ENCODE data around the gene CNTNAP2. TPM values are rescaled to one million over a fixed set of nuclear protein-coding genes. Genes with fewer than 3 reads are reported as not detected.
"Not testable (repeated sequence)": the region's sequence is repeated elsewhere in the genome, so short reads cannot be mapped to it uniquely, and the experiment has no call there.

CNTNAP2 gene
- total RNA-seq, 1 donor from 2014 or later, result not detected

DNA sequence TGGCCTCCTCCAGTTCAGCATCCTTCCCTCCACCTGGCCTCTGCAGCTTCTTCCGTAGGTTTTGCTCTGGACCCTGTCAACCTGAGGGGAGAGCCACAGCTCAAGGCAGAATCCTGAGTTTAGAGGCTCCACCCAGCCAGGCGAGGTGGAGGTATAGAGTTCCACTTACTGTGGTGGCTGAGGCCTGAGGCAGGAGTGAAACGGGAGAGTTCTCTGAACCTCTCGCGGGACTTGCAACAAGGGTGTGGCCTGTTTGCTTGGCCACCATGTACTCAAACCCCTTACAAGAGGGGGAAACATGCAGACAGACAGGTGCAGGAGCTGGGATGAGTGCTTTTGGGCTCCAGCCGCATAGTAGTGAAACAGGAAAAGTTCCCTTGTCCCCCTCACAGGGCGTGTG lies 2320.0 kb downstream of the CNTNAP2 start:
- intact Hi-C loops (cut with micrococcal nuclease), result no loop called here
- Mint-ChIP-seq H3K9me3 (no peaks in the 10 kb centered on the region), H3K4me3 (no peak overlapping the region), H3K27me3 (ENCODE audit: insufficient read depth) (peaks cover 6% of the 10 kb centered on the region), H3K4me1 (ENCODE audit: low read depth) (no peaks in the 10 kb centered on the region), H3K27ac (no peak overlapping the region), H3K36me3 (ENCODE audit: low read depth) (no peaks in the 10 kb centered on the region)
- no peak for DNase-seq (ENCODE audit: low spot score)

- H3K27ac Mint-ChIP-seq, result no peak overlapping the region
- peaks cover 7% of the 10 kb centered on the region for H3K27me3 Mint-ChIP-seq (ENCODE audit: insufficient read depth)
- DNase-seq (ENCODE audit: low spot score), result no peak
- H3K4me3 Mint-ChIP-seq, result no peak overlapping the region
- H3K9me3 Mint-ChIP-seq, result no peaks in the 10 kb centered on the region
- intact Hi-C loops (cut with micrococcal nuclease), result no loop called here
- no peaks in the 10 kb centered on the region for H3K36me3 Mint-ChIP-seq (ENCODE audit: low read depth)
- H3K4me1 Mint-ChIP-seq (ENCODE audit: low read depth), result no peaks in the 10 kb centered on the region
Measured at GRCh38 chr7:148437043-148437442, 2320.4 kb downstream of the CNTNAP2 start.

GRCh38 chr7:148442141-148442655 lies 2325.6 kb downstream of the CNTNAP2 start:
- Mint-ChIP-seq H3K4me3 (no peak overlapping the region), H3K9me3 (peaks cover 5% of the 10 kb centered on the region), H3K27me3 (ENCODE audit: insufficient read depth) (peaks cover 3% of the 10 kb centered on the region), H3K27ac (no peak overlapping the region), H3K4me1 (ENCODE audit: low read depth) (peaks cover 7% of the 10 kb centered on the region), H3K36me3 (ENCODE audit: low read depth) (no peaks in the 10 kb centered on the region)
- intact Hi-C loops (cut with micrococcal nuclease), result no loop called here
- no peak for DNase-seq (ENCODE audit: low spot score)

GRCh38 chr7:148442933-148443332 lies 2326.3 kb downstream of the CNTNAP2 start:
- Mint-ChIP-seq H3K27ac (no peak overlapping the region), H3K36me3 (ENCODE audit: low read depth) (no peaks in the 10 kb centered on the region), H3K4me1 (ENCODE audit: low read depth) (peaks cover 12% of the 10 kb centered on the region), H3K4me3 (no peak overlapping the region), H3K27me3 (ENCODE audit: insufficient read depth) (peaks cover 3% of the 10 kb centered on the region), H3K9me3 (peaks cover 5% of the 10 kb centered on the region)
- intact Hi-C loops (cut with micrococcal nuclease), result no loop called here
- DNase-seq (ENCODE audit: low spot score), result no peak

- H3K27me3 Mint-ChIP-seq (ENCODE audit: insufficient read depth), result peaks cover 3% of the 10 kb centered on the region
- H3K9me3 Mint-ChIP-seq, result peaks cover 5% of the 10 kb centered on the region
- H3K27ac Mint-ChIP-seq, result no peak overlapping the region
- no peak overlapping the region for H3K4me3 Mint-ChIP-seq
- DNase-seq (ENCODE audit: low spot score), result no peak
- H3K36me3 Mint-ChIP-seq (ENCODE audit: low read depth), result no peaks in the 10 kb centered on the region
- intact Hi-C loops (cut with micrococcal nuclease), result no loop called here
- peaks cover 12% of the 10 kb centered on the region for H3K4me1 Mint-ChIP-seq (ENCODE audit: low read depth)
Measured at GRCh38 chr7:148445260-148446044, 2328.9 kb downstream of the CNTNAP2 start.

DNA sequence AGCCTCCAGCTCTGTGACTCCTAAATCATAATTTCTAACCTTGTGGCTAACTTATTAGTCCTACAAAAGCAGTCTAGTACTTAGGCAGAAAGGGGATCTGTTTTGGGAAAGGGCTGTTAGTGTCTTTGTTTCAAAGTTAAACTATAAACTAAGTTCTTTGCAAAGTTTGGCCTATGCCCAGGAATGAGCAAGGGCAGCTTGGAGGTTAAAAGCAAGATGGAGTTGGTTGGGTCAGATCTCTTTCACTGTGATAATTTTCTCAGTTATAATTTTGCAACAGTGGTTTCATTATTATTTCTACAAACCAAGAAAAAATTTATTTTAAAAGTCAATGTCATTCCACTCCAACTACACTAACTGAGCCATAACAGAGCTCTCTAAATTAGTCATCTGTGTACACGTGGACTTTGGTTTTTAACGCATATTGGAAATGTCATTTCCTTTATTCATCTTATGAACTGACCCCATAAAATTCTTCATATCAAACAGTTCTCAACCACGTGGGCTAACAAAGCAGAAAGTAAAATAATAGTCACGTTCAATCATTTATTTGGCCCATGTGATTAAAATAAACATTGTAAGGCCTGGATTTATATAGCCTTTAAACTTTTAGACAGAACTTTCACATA lies 2330.7 kb downstream of the CNTNAP2 start:
- intact Hi-C loops (cut with micrococcal nuclease), result no loop called here
- Mint-ChIP-seq H3K36me3 (ENCODE audit: low read depth) (no peaks in the 10 kb centered on the region), H3K9me3 (peaks cover 5% of the 10 kb centered on the region), H3K4me1 (ENCODE audit: low read depth) (peaks cover 12% of the 10 kb centered on the region), H3K27me3 (ENCODE audit: insufficient read depth) (no peaks in the 10 kb centered on the region), H3K27ac (no peak overlapping the region), H3K4me3 (no peak overlapping the region)
- DNase-seq (ENCODE audit: low spot score), result no peak

- H3K27me3 Mint-ChIP-seq (ENCODE audit: insufficient read depth); H3K9me3 Mint-ChIP-seq; H3K4me3 Mint-ChIP-seq; H3K36me3 Mint-ChIP-seq (ENCODE audit: low read depth); DNase-seq (ENCODE audit: low spot score); H3K27ac Mint-ChIP-seq; intact Hi-C loops (cut with micrococcal nuclease): not testable (repeated sequence)
- H3K4me1 Mint-ChIP-seq (ENCODE audit: low read depth), result peaks cover 11% of the 10 kb centered on the region
Measured at GRCh38 chr7:148451526-148451925, 2334.9 kb downstream of the CNTNAP2 start.

- no peak overlapping the region for H3K27ac Mint-ChIP-seq
- H3K4me3 Mint-ChIP-seq, result no peak overlapping the region
- H3K4me1 Mint-ChIP-seq (ENCODE audit: low read depth), result no peaks in the 10 kb centered on the region
- H3K9me3 Mint-ChIP-seq, result no peaks in the 10 kb centered on the region
- H3K27me3 Mint-ChIP-seq (ENCODE audit: insufficient read depth), result no peaks in the 10 kb centered on the region
- H3K36me3 Mint-ChIP-seq (ENCODE audit: low read depth), result no peaks in the 10 kb centered on the region
- intact Hi-C loops (cut with micrococcal nuclease), result no loop called here
- DNase-seq (ENCODE audit: low spot score), result no peak
Measured at GRCh38 chr7:148456351-148456750, 2339.8 kb downstream of the CNTNAP2 start.

DNA sequence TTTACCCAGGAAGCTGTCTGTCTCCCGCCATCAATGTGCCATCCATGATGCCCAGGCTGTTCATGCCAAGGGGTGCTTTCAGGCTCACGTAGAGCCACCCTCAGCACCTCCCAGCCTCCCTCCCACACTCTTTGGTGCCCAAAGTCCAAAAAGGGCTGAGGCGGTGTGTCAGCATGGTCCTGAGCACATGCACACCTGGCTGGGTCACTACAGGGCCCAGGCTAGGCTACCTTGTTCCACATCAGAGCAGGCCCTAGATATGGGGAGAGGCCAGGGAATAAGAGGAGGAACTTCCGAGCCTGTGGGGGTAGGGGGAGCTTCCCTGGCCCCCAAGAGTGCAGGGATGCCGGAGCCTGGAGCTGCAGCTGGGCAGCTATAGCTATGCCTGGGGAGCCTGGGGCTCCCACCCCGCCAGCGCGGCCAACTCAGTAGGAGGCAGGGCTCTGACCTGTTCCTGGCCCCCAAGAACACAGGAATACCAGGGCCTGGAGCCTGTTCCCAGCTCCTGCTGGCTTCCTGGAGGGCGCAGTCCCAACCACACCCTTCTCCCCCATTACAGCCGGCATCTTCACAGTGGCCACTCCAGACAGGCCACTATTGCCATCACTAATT lies 2340.8 kb downstream of the CNTNAP2 start:
- Mint-ChIP-seq H3K4me1 (ENCODE audit: low read depth) (no peaks in the 10 kb centered on the region), H3K27ac (no peak overlapping the region), H3K9me3 (no peaks in the 10 kb centered on the region), H3K36me3 (ENCODE audit: low read depth) (no peaks in the 10 kb centered on the region), H3K27me3 (ENCODE audit: insufficient read depth) (no peaks in the 10 kb centered on the region), H3K4me3 (no peak overlapping the region)
- intact Hi-C loops (cut with micrococcal nuclease), result no loop called here
- DNase-seq (ENCODE audit: low spot score), result no peak

DNA sequence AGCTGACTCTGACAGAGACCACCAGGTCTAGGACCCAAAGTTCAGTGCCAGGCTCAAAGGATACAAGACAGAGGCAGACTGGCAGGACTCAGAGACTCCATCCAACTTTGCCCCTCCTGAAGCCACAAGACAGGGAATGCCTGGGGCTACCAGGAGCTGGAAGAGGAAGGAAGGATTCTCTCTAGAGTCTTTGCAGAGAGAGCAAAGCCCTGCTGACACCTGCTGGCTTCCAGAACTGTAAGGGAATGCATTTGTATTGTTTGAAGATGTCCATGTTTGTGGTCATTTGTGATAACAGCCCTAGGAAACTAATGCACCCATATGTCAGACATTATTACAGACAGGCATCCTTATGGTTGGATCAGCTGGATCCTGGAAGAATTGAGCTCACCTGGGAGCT lies 2341.7 kb downstream of the CNTNAP2 start:
- Mint-ChIP-seq H3K36me3 (ENCODE audit: low read depth) (no peaks in the 10 kb centered on the region), H3K27ac (no peak overlapping the region)
- intact Hi-C loops (cut with micrococcal nuclease), result no loop called here

DNA sequence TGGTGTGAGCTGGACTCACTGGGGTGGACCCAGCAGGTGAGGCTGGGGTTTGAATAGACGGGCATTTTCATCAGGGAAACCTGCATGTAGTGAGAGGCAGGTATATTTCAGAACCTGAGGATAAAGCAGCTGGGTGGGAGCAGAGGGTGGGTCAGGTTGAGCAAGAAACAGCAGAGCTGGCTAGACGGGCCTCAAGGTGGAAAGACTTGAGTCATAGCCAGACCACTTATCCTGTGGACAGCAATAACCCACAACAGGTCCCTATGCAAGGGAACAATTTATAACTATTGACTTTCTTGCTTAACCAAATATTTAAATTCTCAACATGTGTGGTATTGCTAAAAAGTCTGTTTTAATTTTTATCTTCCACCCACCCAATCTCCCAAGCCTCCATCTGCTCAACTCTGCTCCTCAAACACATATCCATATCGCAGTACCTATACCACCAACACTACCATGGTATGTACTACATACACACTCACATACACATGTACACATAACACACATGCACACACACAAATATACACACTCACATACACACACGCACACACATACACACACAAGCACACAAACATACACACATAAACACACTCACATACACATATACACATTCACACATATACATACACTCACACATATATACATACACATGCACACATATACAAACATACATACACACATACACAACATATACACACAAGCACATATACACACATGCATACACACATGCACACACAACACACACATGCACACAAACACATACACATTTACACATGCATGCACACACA lies 2345.0 kb downstream of the CNTNAP2 start:
- H3K27ac Mint-ChIP-seq, result no peak overlapping the region
- H3K36me3 Mint-ChIP-seq (ENCODE audit: low read depth), result no peaks in the 10 kb centered on the region
- H3K4me3 Mint-ChIP-seq, result no peak overlapping the region
- intact Hi-C loops (cut with micrococcal nuclease), result no loop called here
- no peaks in the 10 kb centered on the region for H3K9me3 Mint-ChIP-seq
- H3K27me3 Mint-ChIP-seq (ENCODE audit: insufficient read depth), result no peaks in the 10 kb centered on the region
- no peak for DNase-seq (ENCODE audit: low spot score)
- H3K4me1 Mint-ChIP-seq (ENCODE audit: low read depth), result no peaks in the 10 kb centered on the region

More for the DNA sequence above, 2341.7 kb downstream of the CNTNAP2 start:
- Mint-ChIP-seq H3K4me1 (ENCODE audit: low read depth) (no peaks in the 10 kb centered on the region), H3K4me3 (no peak overlapping the region), H3K9me3 (no peaks in the 10 kb centered on the region), H3K27me3 (ENCODE audit: insufficient read depth) (no peaks in the 10 kb centered on the region)
- DNase-seq (ENCODE audit: low spot score), result no peak

- DNase-seq (ENCODE audit: low spot score); H3K9me3 Mint-ChIP-seq; intact Hi-C loops (cut with micrococcal nuclease); H3K27me3 Mint-ChIP-seq (ENCODE audit: insufficient read depth); H3K36me3 Mint-ChIP-seq (ENCODE audit: low read depth); H3K27ac Mint-ChIP-seq; H3K4me3 Mint-ChIP-seq; H3K4me1 Mint-ChIP-seq (ENCODE audit: low read depth): not testable (repeated sequence)
Measured at GRCh38 chr7:148462774-148463173, 2346.2 kb downstream of the CNTNAP2 start.
